Embryonic facial prominence (tissue), 1 donor: Measurements from ENCODE around the gene TBC1D21.
A peak's percentile ranks its signal among the peaks of the same experiment; 100 is the strongest.

Experiments used
- DNase-seq: peaks from one replicate; pipeline ENCODE4 v3.0.0-alpha.2; 2016; ENCODE audit errors: extremely low spot score

The TBC1D21 gene, protein sequence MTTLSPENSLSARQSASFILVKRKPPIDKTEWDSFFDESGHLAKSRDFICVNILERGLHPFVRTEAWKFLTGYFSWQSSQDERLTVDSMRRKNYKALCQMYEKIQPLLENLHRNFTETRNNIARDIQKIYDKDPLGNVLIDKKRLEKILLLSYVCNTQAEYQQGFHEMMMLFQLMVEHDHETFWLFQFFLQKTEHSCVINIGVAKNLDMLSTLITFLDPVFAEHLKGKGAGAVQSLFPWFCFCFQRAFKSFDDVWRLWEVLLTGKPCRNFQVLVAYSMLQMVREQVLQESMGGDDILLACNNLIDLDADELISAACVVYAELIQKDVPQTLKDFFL

DNA sequence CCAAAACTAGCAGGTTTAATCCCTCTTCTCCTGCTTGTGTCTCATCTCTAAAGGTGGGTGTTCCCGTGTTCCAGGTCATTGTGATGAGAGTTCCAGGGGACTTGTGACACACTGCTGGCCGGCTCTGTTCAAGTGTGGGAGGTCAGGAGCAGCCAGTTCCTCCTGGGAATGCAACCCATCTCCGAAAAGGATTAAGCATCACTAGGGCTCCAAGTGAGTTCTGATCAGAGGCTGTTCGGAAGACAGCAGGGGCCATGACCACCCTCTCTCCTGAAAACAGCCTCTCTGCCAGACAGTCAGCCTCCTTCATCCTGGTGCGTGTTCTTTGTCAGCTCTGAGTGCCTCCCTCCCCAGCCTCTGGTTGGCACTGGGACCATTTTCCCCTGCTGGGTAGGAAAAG lies at the start of gene TBC1D21:
Gene TBC1D21, plus strand, starts transcription at position 109 of the 400 bp plus-strand sequence. Its CDS starts 146 bp downstream, at position 255.
- DNase-seq = no peak

DNA sequence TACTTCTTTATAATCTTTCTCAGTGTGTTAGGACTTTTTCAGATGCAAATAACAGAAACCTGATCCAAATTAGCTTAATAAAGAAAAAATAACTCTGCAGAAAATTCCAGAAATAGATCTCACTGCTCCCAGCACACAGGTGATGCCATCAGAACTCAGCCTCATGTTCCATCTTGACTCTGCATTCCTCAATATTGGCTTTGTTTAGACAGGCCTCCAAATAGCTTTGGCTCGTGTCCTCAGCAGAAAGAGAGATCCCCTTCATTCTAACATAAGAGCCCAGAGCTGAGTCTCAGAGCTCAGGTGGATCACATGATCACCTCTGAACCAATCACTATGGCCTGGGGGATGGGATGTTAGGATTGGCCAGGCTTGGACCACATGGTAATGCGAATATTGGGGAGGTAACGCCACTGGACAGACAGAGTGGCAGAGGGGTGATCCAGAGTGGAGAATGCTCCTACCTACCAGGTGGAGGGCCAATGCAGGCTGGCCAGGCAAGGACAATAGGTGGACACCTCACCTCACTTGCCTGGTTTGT lies 46.6 kb upstream of the TBC1D21 start:
- DNase-seq = no peak

DNA sequence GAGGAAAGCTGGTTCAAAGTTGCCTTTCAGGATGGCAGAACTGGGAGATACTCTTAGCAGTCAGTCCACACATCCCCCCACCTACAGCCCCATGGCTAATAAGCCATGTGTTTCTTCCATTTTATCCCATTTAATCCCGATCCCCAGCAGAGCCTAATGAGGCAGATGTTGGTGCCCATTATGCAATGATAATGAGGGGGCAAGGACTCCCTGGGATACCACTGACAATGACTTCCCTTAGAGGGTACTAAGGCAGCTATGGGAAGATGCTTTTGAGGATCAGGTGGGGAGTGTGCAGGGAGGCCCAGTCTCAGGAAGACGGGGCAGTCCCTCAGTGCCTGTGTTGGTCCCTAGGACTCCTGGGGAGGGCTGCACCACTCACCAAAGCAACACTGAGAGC lies 43.8 kb upstream of the TBC1D21 start:
- no peak for DNase-seq

DNA sequence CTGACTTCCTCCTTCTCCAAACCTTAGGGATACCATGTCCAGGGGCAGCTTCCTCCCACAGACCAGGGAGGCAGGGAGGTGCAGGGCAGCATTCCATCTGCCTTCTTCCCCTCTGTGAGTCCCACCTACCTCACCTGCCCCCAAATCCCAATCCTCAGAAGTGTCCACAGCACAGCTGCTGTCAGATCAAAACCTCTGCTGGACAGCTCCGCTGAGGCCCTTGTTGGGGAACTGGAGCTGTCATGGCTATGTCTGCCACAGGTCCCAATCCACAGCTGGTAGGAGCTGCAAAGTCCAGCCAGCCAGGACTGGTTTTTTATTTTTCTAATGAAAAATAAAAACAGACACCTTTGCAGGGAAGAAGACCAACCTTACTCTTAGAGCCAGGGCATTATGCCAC lies 40.7 kb upstream of the TBC1D21 start:
- no peak for DNase-seq

DNA sequence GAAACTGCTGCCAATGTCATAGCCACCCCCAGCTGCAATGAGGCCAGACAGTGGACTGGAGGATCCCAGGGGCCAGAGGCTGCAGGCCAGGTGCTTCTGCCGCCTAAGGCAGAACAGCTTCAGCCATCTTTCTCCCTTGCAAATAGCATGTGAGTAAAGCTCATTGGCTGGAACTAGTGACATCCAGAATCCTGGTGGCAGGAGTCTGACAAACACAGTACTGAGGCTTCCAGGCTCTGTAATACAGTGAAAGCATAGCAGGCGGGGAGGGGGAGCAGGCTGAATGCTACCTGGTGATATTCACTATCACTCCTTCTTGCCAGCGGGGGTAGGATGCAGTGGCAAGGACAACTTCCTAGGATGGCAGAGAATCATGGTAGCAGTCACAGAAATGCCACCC lies 36.5 kb upstream of the TBC1D21 start:
- no peak for DNase-seq

DNA sequence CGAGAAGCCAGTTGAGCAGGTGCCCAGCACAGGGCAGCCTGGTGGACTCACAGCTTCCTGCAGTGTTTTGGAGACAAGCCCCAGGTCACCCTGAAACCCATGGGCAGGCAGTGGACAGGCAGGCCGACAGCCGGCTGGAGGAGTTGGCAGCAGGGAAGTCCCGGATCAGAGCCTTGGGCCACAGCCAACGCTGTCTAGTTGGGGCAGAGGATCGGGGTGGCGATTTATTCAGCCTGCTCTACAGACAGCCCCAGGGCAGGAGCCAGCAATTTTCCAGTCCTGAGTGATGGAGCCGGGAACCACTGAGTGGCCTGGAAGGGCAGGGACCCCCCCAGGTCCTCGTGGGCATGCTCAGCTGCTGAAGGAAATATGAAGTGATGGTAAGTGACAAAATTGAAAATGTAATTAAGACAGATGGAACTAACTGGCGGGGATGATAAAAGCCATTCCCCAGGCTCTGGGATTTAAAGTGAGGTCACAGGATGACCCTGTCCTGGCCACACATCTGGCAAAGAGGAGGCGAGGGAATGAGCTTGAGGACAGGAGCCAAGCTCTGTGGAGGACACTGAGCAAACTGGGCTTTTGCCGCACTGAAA lies 34.4 kb upstream of the TBC1D21 start:
- DNase-seq = no peak

DNA sequence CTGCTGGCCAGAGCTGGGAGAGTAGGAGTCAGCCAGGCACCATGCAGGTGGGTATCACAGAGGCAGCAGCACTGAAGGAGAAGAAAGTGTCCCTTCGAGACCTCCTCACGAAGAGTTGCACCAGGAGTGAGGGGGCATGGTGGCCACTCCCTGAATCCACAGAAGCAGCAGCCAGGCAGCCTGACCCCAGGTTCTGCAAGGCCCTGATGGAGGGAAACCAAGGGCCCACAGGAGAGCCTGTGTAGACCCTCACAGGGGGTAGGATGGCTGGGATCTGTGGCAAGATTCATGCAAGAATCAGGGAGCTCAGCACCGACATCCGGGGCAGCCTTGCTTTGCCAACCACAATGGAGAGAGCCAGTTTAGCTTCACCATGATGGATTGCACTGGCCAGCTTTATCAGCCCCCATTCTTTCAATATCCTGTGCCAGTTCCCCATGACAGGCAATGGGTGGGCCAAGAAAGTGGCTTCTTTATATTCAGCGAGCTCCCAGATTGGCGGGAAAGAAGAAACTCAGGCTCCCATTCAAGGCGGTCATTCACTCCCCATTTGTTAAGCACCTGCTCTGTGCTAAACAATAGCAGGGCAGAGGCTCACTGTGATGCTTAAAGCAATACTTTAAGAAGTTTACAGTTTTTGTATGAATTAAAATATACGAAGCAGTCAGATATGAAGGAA lies 33.5 kb upstream of the TBC1D21 start:
- no peak for DNase-seq

DNA sequence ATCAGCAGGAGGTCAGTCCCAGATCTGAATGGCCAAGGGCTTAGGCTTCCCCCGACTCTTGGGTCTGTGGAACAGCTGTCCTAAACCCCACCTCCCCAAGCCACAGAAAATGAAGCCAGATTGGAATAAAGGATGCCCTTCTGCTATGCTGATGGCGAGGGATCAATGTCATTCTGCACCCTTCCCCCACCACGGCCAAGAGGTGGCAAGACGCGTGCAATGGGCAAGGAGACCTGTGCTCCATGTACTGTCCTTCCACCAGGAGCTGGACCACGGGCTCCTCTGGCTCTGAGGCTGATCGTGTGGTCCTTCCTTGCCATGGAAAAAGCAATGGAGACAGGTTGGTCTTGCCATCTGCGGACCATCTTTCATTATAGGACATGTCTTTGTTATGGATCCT lies 32.6 kb upstream of the TBC1D21 start:
- no peak for DNase-seq

DNA sequence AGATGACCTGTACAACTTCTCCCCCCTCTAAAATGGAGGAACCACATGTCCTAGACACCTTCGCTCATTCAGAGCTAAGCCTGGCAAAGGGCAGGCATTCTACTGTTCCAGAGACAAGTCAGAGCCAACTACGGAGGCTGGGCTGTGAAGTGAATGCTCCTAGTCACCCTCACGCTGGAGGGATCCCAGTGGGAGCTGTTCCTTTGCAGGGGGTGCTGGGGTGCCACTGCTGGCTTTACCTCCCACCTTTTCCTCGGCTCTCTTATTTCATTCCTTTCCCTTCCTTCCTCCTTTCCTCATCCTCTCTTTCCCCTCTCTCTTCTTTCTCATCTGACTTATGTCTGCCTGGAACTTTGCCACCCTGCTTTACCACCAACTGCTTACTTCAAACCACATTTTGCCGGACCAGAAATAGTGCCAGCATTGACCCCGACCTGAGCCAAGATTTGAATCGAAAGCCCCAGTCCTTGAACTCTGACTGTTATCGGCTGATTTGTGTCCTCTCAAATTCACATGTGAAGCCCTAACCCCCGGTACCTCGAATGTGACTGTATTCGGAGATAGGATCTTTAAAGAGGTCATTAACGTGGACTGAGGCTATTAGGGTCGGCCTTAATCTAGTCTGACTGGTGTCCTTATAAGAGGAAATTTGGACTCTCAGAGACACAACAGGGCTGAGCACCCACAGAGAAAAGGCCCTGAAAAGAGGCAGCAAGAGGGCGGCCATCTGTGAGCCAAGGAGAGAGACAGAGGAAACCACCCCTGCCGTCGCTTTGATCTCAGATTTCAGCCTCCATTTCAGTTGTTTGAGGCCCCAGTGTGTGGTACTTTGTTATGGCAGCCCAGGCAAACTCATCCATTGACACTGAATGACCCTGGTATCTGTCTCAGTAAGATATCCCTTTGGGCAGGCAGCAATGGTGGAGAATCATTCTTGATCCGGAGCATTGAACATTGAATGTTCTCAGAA lies 31.3 kb upstream of the TBC1D21 start:
- DNase-seq = no peak

DNA sequence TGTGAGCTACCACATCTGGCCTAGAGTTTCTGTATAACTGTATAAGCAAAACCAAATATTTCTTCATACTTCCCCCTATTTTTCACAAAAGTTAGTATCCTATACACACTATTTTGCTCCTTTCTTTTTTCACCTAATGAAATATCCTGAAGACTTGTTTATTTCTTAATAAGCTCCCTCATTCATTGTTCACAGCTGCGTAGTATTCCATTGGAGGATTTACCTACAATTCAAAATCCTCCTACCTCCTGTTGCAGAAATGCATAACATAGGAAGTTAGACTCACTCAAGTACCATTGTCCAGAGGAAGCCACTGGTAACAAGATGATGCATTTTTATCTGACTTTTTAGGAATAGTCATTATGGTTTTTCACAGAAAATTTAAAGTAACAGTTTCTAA lies 29.6 kb upstream of the TBC1D21 start:
- DNase-seq = no peak

DNA sequence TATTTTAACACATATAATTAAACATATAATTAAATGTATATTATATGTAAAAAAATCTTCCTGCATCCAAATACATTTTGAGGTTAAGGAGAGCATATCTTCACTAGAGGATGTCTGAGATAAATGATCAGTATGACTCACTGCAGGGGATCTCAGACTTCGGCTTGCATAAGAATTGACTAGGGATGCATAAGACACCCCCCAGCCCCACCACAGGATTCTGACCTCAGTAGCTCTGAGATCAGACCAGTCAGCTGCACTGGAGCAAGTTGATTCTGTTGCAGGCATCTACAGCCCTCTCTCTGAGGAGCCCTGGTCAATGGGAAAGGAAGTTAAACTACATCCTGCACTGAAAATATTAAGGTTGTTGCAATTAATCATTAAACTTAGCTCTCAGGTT lies 29.0 kb upstream of the TBC1D21 start:
- DNase-seq = no peak

DNA sequence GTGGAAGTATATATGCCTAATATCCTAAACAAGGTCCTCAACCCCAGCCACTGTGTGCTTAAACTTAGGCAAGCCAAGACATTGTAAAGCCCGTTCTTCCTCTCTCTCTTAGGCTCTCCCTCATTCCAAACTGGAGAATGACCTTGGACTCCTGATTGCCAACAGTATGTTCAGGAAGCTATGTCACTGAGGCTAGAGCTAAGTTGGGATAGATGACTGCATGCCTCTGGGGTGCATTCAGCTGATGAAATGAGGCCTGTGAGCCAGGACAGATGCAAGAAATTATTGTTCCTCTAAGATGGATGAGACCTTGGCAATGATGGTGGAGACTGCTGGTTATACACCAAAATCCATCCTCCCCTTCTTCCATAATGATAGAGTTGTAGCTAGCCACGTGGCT lies 27.9 kb upstream of the TBC1D21 start:
- DNase-seq = no peak

DNA sequence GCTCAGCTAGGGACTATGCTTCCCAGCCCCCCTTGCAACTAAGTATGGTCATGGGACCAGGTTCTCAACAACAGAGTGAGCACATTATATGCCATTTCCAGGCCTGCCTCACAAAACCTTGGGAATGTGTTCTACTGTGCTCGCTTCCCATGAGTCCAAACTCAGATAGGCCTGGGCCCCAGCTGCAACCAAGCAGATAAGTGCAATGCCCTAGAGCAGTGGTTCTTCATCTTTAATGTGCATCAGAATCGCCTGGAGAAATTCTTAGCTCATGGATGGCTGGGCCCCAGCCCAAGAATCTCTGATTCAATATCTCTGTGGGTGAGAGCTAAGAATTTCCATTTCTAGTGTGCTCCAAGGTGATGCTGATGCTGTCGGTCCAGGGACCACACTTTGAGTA lies 27.5 kb upstream of the TBC1D21 start:
- no peak for DNase-seq

DNA sequence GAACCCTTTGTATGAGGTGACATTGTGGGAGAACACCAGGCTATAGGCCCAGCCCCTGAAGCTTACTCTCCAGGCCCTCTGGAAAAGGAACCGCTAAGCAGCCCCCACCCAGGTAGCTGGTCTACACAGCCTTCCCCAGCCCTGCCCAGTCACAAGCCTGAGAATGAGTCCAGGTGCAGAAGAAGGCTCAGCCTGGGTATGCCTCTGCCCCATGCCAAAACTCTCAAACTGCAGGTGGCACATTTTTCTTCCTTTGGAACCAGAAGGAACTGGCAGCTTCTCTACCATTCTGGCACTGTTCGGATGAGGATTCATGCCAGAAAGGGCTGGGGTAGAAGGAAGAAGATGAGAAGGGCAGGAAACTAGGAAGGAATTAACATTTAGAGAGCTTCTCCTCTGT lies 23.7 kb upstream of the TBC1D21 start:
- no peak for DNase-seq

DNA sequence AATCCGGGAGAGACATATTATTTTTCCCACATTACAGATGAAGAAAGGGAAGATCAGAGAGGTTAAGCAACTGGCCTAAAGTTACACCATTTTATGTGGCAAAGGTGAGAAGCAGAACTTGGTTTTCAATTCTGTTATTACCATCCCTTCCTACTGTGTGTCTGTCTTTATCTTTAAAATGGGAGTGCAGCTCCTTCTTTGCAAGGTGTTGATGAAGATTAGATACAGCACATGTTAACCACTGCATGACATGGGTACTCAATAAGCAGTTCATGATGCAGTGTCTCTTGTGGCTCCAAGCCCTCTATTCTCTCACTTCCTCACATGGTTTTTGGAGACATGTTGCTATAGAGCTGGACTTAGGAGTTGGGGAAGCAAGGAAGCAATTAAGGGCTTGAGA lies 23.1 kb upstream of the TBC1D21 start:
- no peak for DNase-seq

DNA sequence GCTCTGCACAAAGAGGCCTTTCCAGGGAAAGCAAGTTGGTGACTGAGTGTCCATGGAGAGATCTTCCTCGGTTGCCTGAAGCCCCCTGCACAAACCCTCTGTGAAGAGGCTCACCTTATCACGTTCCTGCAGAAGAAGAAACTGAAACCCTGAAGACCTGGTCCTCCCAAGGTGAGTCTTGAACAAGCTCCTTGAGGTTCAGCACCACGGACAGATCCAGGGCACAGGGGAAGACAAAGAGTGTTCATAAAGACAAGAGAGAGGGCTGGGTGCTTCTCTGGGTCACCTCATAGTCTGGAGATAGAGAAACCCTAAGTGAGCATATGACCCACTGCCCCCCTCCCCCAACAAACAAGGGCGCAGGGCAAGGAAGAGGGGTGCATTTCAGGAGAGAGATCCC lies 21.7 kb upstream of the TBC1D21 start:
- peak; percentile 44 for DNase-seq

DNA sequence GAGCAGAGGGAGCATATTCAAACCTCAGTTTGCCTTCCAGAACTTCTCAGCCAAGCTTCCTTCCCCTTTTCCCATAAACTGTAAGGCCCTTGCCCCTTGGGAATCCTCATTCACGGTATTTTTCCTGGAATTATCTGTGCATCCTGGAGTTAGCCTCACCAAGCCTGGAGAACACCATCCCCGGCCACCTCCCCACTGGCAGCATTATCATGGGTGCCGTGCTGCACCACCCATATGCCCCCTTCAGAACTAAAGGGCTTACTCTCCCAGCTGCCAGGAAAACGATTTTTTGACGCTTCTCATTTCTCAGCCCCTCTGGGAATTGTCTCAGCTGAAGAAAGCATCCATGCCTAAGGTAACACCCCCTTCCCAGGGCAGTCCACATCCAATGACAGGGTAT lies 20.9 kb upstream of the TBC1D21 start:
- DNase-seq = no peak

DNA sequence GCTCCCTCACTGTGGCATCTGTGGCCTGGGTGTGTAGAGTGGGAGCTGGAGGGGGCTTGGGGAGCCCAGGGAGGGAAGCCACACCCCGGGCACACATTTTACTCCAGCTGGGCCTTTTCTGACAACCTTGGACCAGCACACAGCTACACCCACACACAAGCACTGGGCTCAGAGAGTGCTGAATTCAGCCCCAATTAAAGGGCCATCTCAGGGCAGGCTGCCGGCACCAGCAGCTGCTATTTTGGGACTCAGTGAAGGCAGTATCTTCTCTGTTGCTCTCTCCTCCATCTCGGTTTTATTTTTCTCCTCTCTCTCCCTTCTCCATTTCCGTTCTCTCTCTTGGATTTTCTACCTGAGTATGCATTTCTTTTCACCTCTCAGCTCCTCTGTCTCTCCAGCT lies 19.1 kb upstream of the TBC1D21 start:
- no peak for DNase-seq

DNA sequence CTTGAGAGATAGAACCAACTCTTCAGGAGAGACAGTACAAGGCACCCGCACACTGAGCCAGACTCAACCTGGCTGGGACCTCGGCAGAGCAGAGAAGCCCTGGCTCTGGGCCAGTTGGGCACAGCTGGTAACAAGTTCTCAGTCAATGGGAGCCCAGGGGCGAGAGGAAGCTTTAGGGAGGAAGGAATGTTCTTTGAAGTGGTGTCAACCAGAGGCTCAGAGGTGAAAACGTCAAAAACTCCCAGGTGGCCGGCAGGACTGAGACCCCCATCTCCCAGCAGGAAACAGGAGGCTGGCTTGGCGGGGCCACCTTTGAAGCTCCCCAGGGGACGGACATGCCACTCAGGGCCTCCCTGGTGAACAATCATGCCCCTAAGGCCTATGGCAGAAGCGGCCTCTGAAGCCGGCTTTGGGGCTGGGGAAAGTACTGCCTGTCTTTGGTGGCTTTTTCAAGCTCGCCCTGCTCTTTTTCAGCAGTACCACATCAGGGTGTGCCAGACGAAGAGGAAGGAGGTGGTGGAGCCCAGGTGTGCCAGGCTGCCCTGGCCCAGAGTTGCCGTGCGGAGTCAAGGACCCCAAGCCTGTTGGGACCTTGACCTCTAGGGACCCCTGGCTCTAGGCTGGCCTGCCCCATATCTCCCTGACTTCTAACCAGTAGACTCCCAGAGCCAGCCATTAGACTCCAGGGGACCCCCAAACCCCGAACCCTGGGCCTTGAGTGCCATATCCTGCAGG lies 16.7 kb upstream of the TBC1D21 start:
- DNase-seq = no peak

DNA sequence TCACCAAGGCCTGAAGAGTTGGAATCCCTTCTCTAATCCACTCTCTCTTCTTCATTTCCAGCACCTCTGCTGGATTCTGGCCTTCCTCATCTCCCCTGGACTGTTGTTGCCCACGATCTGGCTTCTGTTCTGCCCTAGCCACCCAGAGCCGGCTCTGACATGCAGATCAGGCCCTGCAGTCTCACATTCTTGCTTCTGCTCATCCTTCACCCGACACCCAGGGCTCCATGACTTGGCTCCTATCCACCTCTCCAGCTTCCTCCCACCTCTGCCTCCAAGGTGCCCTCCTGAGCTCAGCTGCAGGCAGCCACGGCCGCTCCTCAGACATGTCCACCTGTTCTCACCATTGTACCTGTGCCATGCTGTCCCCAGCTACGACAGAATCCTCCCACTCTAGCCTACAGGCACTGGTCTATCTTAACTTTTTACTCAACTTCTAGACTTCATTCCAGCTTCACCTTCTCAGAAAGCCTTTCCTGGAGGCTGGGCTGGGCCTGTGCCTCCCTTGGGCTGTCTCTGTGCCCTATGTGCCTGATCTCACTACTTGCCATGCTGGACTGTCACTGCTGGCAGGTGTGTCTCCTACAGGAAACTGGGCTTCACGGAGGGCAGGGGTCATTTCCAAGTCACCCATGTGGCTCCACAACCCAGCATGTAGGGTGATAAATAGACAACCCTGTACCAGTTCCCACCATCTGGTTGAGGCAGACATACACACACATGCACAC lies 16.0 kb upstream of the TBC1D21 start:
- no peak for DNase-seq
